Measurements from ENCODE around the gene RBM33. TPM values are rescaled to one million over a fixed set of nuclear protein-coding genes. Genes with fewer than 3 reads are reported as not detected.

The RBM33 gene
- total RNA-seq, 1 donor from 2014 or later: 117 TPM

DNA sequence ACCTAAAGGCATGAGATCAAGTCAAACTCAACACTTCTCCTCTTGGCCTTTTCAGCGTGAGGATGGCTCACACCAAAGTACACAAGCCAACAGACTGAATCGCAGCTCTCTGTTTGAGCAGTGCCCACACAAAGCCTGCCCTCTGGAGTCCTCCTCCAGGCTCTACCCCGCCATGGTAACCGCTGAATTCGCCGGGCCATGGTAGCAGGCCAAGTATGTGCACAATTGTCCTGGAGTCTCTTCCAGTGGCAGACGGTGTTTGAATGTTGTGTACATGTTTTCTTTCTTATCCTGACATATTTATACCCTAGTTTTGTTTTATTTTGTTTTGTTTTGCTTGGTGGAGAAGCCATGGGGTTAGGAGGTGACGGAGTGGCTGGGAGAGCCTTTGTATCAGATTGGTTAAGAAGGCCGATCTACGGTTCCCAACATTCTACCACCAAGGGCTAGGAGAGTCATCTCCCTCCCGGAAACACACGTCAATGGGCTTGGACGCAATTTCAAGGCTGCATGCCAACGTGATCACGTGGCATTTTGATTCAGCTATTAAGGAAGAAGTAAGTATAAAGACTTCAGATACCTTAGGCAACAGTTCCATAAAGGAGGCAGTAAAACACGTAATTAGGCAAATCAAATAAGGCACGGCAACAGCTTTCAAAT lies 179.9 kb downstream of the RBM33 start:
- Mint-ChIP-seq H3K9me3 (no peaks in the 10 kb centered on the region), H3K27me3 (peaks cover 34% of the 10 kb centered on the region), H3K36me3 (ENCODE audit: low read depth) (no peaks in the 10 kb centered on the region), H3K4me3 (no peak overlapping the region), H3K27ac (no peak overlapping the region), H3K4me1 (no peaks in the 10 kb centered on the region)
- ATAC-seq (ENCODE audit: low read depth) (no peak), DNase-seq (no peak)
- ChIA-PET CTCF (no interaction called here), POLR2A (no interaction called here)
- intact Hi-C loops (cut with micrococcal nuclease): no loop called here
- TF ChIP-seq, protein P1, sequence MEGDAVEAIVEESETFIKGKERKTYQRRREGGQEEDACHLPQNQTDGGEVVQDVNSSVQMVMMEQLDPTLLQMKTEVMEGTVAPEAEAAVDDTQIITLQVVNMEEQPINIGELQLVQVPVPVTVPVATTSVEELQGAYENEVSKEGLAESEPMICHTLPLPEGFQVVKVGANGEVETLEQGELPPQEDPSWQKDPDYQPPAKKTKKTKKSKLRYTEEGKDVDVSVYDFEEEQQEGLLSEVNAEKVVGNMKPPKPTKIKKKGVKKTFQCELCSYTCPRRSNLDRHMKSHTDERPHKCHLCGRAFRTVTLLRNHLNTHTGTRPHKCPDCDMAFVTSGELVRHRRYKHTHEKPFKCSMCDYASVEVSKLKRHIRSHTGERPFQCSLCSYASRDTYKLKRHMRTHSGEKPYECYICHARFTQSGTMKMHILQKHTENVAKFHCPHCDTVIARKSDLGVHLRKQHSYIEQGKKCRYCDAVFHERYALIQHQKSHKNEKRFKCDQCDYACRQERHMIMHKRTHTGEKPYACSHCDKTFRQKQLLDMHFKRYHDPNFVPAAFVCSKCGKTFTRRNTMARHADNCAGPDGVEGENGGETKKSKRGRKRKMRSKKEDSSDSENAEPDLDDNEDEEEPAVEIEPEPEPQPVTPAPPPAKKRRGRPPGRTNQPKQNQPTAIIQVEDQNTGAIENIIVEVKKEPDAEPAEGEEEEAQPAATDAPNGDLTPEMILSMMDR (IDR thresholded peaks at IDR 0.05): no peak

DNA sequence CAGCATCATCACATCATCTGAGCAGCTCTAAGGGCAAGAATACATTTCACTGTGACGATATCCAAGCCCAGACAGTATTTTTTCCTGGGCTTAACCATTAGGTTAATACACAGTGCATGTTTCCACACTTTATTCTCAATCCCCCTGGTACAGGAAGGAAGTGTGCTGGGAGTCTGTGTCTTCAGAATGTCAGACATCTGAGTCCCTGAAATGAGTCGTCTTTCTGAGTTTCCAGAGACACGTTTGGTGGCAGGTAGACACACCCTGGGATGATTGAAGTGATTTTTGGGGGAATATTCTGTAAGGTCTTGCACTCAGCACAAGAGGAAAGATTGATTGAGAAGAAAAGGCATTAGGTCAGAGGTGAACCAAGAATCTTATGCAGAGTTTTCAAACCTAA lies 180.9 kb downstream of the RBM33 start:
- Mint-ChIP-seq H3K4me3 (no peak overlapping the region), H3K27ac (no peak overlapping the region), H3K36me3 (ENCODE audit: low read depth) (no peaks in the 10 kb centered on the region), H3K4me1 (no peaks in the 10 kb centered on the region), H3K27me3 (peaks cover 32% of the 10 kb centered on the region), H3K9me3 (no peaks in the 10 kb centered on the region)
- POLR2A ChIA-PET: no interaction called here
- ATAC-seq (ENCODE audit: low read depth): no peak
- TF ChIP-seq, protein P1 (IDR thresholded peaks at IDR 0.05): no peak
- intact Hi-C loops (cut with micrococcal nuclease): no loop called here
- CTCF ChIA-PET: no interaction called here
- no peak for DNase-seq

DNA sequence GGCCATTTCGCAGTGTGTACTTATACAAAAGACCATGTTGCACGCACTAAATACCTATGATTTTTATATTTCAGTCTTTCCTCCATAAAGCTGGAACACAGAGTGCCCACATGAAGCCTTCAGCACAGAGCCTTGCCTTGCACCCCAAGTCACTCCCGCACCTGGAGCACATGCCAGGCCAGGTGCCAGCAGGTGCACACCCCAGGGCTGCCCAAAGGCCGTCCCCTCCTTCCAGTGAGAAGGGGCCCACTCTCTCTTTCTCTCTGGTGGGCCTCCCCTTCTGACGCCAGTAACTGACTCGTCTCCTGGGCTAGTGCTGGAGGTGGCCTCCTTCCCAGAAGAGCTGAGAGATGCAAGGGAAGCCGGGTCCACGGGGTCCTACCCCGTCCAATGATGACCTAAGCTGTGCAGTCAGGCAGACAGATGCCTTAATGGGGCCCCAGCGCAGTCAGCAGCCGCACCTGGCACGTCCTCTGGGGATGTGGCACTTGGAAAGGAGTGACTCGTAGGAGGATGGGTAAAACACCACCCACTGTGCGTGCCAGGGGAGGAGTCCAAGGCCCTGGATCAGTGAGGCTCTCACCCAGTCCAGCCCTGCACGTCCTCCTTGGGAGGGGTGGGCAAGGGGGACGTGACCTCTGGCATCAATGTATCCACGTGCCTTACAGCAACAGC lies 185.5 kb downstream of the RBM33 start:
- Mint-ChIP-seq H3K27me3 (peaks cover 12% of the 10 kb centered on the region), H3K4me3 (no peak overlapping the region), H3K27ac (no peak overlapping the region), H3K36me3 (ENCODE audit: low read depth) (no peaks in the 10 kb centered on the region), H3K4me1 (no peaks in the 10 kb centered on the region), H3K9me3 (no peaks in the 10 kb centered on the region)
- DNase-seq: no peak
- CTCF ChIA-PET: no interaction called here
- intact Hi-C loops (cut with micrococcal nuclease): no loop called here
- POLR2A ChIA-PET: no interaction called here
- TF ChIP-seq, protein P1 (IDR thresholded peaks at IDR 0.05): no peak
- no peak for ATAC-seq (ENCODE audit: low read depth)

Other genes starting within 250 kb of the RBM33 start
- gene EN2, start 186.5 kb upstream of the RBM33 start, total RNA-seq: not detected in 2 replicates
- gene CNPY1, start 98.1 kb upstream of the RBM33 start, total RNA-seq: not detected in 2 replicates
- gene SHH, start 167.8 kb downstream of the RBM33 start, total RNA-seq: not detected in 2 replicates